Measurements from ENCODE around the gene AGBL5. TPM values are rescaled to one million over a fixed set of nuclear protein-coding genes. Genes with fewer than 3 reads are reported as not detected.
"Not testable (repeated sequence)": the region's sequence is repeated elsewhere in the genome, so short reads cannot be mapped to it uniquely, and the experiment has no call there.

The AGBL5 gene
- total RNA-seq, 1 donor from 2014 or later: 23.4 TPM

GRCh38 chr2:27073782-27074181 lies 22.3 kb downstream of the AGBL5 start:
- no peak for DNase-seq (ENCODE audit: extremely low spot score, unreplicated experiment)
- Mint-ChIP-seq H3K9me3 (ENCODE audit: unreplicated experiment) (no peaks in the 10 kb centered on the region), H3K4me3 (ENCODE audit: unreplicated experiment) (no peak overlapping the region), H3K4me1 (ENCODE audit: unreplicated experiment) (peaks cover 78% of the 10 kb centered on the region), H3K36me3 (ENCODE audit: unreplicated experiment) (peaks cover 9% of the 10 kb centered on the region), H3K27me3 (ENCODE audit: unreplicated experiment) (no peaks in the 10 kb centered on the region), H3K27ac (ENCODE audit: unreplicated experiment) (peak overlapping the region; percentile 44)
- TF ChIP-seq CTCF (IDR thresholded peaks at IDR 0.05): no peak

- peak overlapping the region; percentile 8 for H3K27ac Mint-ChIP-seq (ENCODE audit: unreplicated experiment)
- peaks cover 75% of the 10 kb centered on the region for H3K4me1 Mint-ChIP-seq (ENCODE audit: unreplicated experiment)
Observed at GRCh38 chr2:27074738-27075565, 23.5 kb downstream of the AGBL5 start.

GRCh38 chr2:27075566-27075871 lies 24.1 kb downstream of the AGBL5 start:
- not testable (repeated sequence) for H3K4me3 Mint-ChIP-seq (ENCODE audit: unreplicated experiment); H3K9me3 Mint-ChIP-seq (ENCODE audit: unreplicated experiment); DNase-seq (ENCODE audit: extremely low spot score, unreplicated experiment); H3K36me3 Mint-ChIP-seq (ENCODE audit: unreplicated experiment); H3K27me3 Mint-ChIP-seq (ENCODE audit: unreplicated experiment)
- Mint-ChIP-seq H3K4me1 (ENCODE audit: unreplicated experiment) (peaks cover 75% of the 10 kb centered on the region), H3K27ac (ENCODE audit: unreplicated experiment) (peak overlapping the region; percentile 8)

More at GRCh38 chr2:27074738-27075565, 23.5 kb downstream of the AGBL5 start:
- Mint-ChIP-seq H3K36me3 (ENCODE audit: unreplicated experiment) (no peaks in the 10 kb centered on the region), H3K27me3 (ENCODE audit: unreplicated experiment) (no peaks in the 10 kb centered on the region), H3K4me3 (ENCODE audit: unreplicated experiment) (no peak overlapping the region), H3K9me3 (ENCODE audit: unreplicated experiment) (no peaks in the 10 kb centered on the region)
- DNase-seq (ENCODE audit: extremely low spot score, unreplicated experiment): no peak
- no peak for TF ChIP-seq CTCF (IDR thresholded peaks at IDR 0.05)

- H3K4me1 Mint-ChIP-seq (ENCODE audit: unreplicated experiment): peaks cover 77% of the 10 kb centered on the region
- no peak for TF ChIP-seq CTCF (IDR thresholded peaks at IDR 0.05)
- peaks cover 2% of the 10 kb centered on the region for H3K36me3 Mint-ChIP-seq (ENCODE audit: unreplicated experiment)
- no peaks in the 10 kb centered on the region for H3K27me3 Mint-ChIP-seq (ENCODE audit: unreplicated experiment)
- H3K4me3 Mint-ChIP-seq (ENCODE audit: unreplicated experiment): no peak overlapping the region
- peak overlapping the region; percentile 40 for H3K27ac Mint-ChIP-seq (ENCODE audit: unreplicated experiment)
- no peaks in the 10 kb centered on the region for H3K9me3 Mint-ChIP-seq (ENCODE audit: unreplicated experiment)
- no peak for DNase-seq (ENCODE audit: extremely low spot score, unreplicated experiment)
Observed at GRCh38 chr2:27076323-27076722, 24.9 kb downstream of the AGBL5 start.

GRCh38 chr2:27077231-27077630 lies 25.8 kb downstream of the AGBL5 start:
- peaks cover 77% of the 10 kb centered on the region for H3K4me1 Mint-ChIP-seq (ENCODE audit: unreplicated experiment)
- H3K27me3 Mint-ChIP-seq (ENCODE audit: unreplicated experiment): no peaks in the 10 kb centered on the region
- H3K27ac Mint-ChIP-seq (ENCODE audit: unreplicated experiment): peak overlapping the region; percentile 91
- no peak for DNase-seq (ENCODE audit: extremely low spot score, unreplicated experiment)
- peaks cover 3% of the 10 kb centered on the region for H3K36me3 Mint-ChIP-seq (ENCODE audit: unreplicated experiment)
- TF ChIP-seq CTCF (IDR thresholded peaks at IDR 0.05): no peak
- no peaks in the 10 kb centered on the region for H3K9me3 Mint-ChIP-seq (ENCODE audit: unreplicated experiment)
- H3K4me3 Mint-ChIP-seq (ENCODE audit: unreplicated experiment): no peak overlapping the region
